Uterus (tissue), 4 donors: ENCODE measurements around the gene EPB41L1. TPM values are rescaled to one million over a fixed set of nuclear protein-coding genes. Genes with fewer than 3 reads are reported as not detected.

Experiments
- DNase-seq, 2 donors: peaks; one replicate each; pipeline ENCODE4 v3.0.0-alpha.2; 2019 to 2020
- H3K27ac ChIP-seq, 2 donors: fragments of 200-600 bp; sonication (generic); 1 replicate in 1 of 2; 2 replicates in 1 of 2; pipeline ENCODE4 v1.5.1; 2016 to 2018
- H3K27me3 ChIP-seq, 2 donors: fragments of 200-600 bp; sonication (generic); one replicate each; pipeline ENCODE4 v1.5.1; 2018 to 2019; ENCODE audit warnings: control low read depth in 1 of 2
- H3K36me3 ChIP-seq, 2 donors: fragments of 200-600 bp; sonication (generic); one replicate each; pipeline ENCODE4 v1.5.1; 2019; ENCODE audit warnings: control low read depth in 1 of 2
- H3K4me1 ChIP-seq, 2 donors: fragments of 200-600 bp; sonication (generic); one replicate each; pipeline ENCODE4 v1.5.1; 2018 to 2019; ENCODE audit warnings: control low read depth in 1 of 2
- H3K4me3 ChIP-seq, 2 donors: fragments of 200-600 bp; sonication (generic); 1 replicate in 1 of 2; 2 replicates in 1 of 2; pipeline ENCODE4 v1.5.1; 2018 to 2019; ENCODE audit warnings: mild to moderate bottlenecking in 1 of 2
- H3K9me3 ChIP-seq, 2 donors: fragments of 200-600 bp; sonication (generic); one replicate each; pipeline ENCODE4 v1.5.1; 2019; ENCODE audit warnings: control low read depth in 1 of 2
- CTCF ChIP-seq, 4 experiments: fragments of 200-600 bp in 2 of 4; fragments of 450-650 bp in 2 of 4; sonication (generic) in 2 of 4; IDR thresholded peaks; one replicate each; pipeline ENCODE4 v1.5.1; 2016 to 2019; ENCODE audit warnings: antibody characterized with exemption in 4 of 4, mild to moderate bottlenecking in 2 of 4, moderate library complexity in 1 of 4
- POLR2A ChIP-seq, 2 donors: fragments of 450-650 bp; IDR thresholded peaks; one replicate each; pipeline ENCODE4 v1.6.1; 2016; ENCODE audit warnings: antibody characterized with exemption in 2 of 2, mild to moderate bottlenecking in 1 of 2, moderate library complexity in 1 of 2
- intact Hi-C: fragments of 100-400 bp; cut with DNase I; formaldehyde crosslinking; loops from one replicate; pipeline ENCODE4 v1.15.1; 2023; ENCODE audit warnings: low total_unique reads
- total RNA-seq, 4 donors: library from RNA; depleted of rRNA in 3 of 4; stranded (reverse); fragments of >200 nt in 3 of 4; gene quantifications; one replicate each; pipeline versions ENCODE4 v1.1.0 to v1.2.4, GENCODE V29; 2014 to 2023
- donor health status: DM: yes; HTN: yes; CAD: no.

Gene EPB41L1
- total RNA-seq, 4 donors from 2014 or later, result 4.9 to 69.2 (median 33.2) TPM

- Histone ChIP-seq H3K4me1 (no peaks in the 10 kb centered on the region), H3K4me3 (no peak overlapping the region), H3K27ac (no peak overlapping the region), H3K36me3 (no peaks in the 10 kb centered on the region), H3K9me3 (no peaks in the 10 kb centered on the region), H3K27me3 (no peaks in the 10 kb centered on the region)
- no peak for DNase-seq
- intact Hi-C loops, result no loop called here
- TF ChIP-seq POLR2A (IDR thresholded peaks at IDR 0.05) (no peak), CTCF (IDR thresholded peaks at IDR 0.05) (no peak)
These were observed 104.9 kb downstream of the EPB41L1 start for GRCh38 chr20:36259177-36260061.

GRCh38 chr20:36260316-36260715 lies 105.8 kb downstream of the EPB41L1 start:
- no peak overlapping the region for H3K27ac ChIP-seq
- H3K36me3 ChIP-seq, result no peaks in the 10 kb centered on the region
- DNase-seq, result no peak
- H3K27me3 ChIP-seq, result no peaks in the 10 kb centered on the region
- no peaks in the 10 kb centered on the region for H3K4me1 ChIP-seq
- intact Hi-C loops, result no loop called here
- TF ChIP-seq CTCF (IDR thresholded peaks at IDR 0.05) (no peak), POLR2A (IDR thresholded peaks at IDR 0.05) (no peak)
- no peaks in the 10 kb centered on the region for H3K9me3 ChIP-seq
- no peak overlapping the region for H3K4me3 ChIP-seq

- intact Hi-C loops, result no loop called here
These were observed 107.0 kb downstream of the EPB41L1 start for GRCh38 chr20:36261389-36262105.

GRCh38 chr20:36262440-36262839 lies 107.9 kb downstream of the EPB41L1 start:
- Histone ChIP-seq H3K36me3 (no peaks in the 10 kb centered on the region), H3K27ac (no peak overlapping the region), H3K4me1 (no peaks in the 10 kb centered on the region), H3K27me3 (no peaks in the 10 kb centered on the region), H3K9me3 (no peaks in the 10 kb centered on the region), H3K4me3 (no peak overlapping the region)
- intact Hi-C loops, result no loop called here
- TF ChIP-seq CTCF (IDR thresholded peaks at IDR 0.05) (no peak), POLR2A (IDR thresholded peaks at IDR 0.05) (no peak)
- no peak for DNase-seq

More at GRCh38 chr20:36261389-36262105, 107.0 kb downstream of the EPB41L1 start:
- Histone ChIP-seq H3K27ac (no peak overlapping the region), H3K4me1 (no peaks in the 10 kb centered on the region), H3K4me3 (no peak overlapping the region), H3K36me3 (no peaks in the 10 kb centered on the region), H3K27me3 (no peaks in the 10 kb centered on the region), H3K9me3 (no peaks in the 10 kb centered on the region)
- DNase-seq, result no peak
- no peak for TF ChIP-seq CTCF (IDR thresholded peaks at IDR 0.05)
